Central memory CD4-positive, alpha-beta T cell (primary cell): ENCODE measurements around the gene UBE2R2.

Experiments used
- DNase-seq: peaks from one replicate; pipeline ENCODE4 v3.0.0; 2022

Gene UBE2R2

DNA sequence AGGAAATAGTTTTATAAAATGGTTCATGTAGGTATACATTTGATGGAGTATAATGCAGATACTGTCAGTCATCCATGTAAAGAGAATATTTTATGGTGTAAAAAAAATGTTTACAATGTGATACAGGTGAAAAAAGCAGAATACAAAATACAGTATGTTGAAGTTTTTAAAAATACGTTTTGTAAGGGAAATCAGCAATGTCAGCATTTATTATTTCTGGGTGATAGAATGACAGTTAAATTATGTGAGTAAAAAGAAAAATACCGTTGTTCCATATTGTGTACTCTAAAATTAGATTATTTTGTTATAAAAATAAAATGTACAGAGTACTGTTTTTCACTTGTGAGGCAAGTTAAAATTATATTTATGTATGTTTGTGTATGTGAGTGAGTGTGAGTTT is 69.0 kb downstream of the UBE2R2 start:
- no peak for DNase-seq

DNA sequence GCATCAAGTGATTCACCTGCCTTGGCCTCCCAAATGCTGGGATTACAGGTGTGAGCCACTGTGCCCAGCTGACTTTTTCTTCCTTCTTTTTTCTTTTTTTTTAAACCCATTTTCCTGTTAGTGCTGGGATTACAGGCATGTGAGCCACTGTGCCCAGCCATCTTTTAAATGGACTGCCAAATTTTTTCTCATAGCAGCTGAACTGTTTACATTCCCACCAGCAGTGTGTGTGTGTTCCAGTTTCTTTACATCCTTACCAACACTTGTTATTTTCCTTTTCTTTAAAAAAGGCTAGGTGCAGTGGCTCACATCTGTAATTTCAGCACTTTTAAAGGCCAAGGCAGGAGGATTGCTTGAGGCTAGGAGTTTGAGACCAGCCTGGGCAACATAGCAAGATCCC is 76.9 kb downstream of the UBE2R2 start:
- DNase-seq: no peak

- DNase-seq: no peak
Measured at GRCh38 chr9:33894316-33894715, 77.4 kb downstream of the UBE2R2 start.

DNA sequence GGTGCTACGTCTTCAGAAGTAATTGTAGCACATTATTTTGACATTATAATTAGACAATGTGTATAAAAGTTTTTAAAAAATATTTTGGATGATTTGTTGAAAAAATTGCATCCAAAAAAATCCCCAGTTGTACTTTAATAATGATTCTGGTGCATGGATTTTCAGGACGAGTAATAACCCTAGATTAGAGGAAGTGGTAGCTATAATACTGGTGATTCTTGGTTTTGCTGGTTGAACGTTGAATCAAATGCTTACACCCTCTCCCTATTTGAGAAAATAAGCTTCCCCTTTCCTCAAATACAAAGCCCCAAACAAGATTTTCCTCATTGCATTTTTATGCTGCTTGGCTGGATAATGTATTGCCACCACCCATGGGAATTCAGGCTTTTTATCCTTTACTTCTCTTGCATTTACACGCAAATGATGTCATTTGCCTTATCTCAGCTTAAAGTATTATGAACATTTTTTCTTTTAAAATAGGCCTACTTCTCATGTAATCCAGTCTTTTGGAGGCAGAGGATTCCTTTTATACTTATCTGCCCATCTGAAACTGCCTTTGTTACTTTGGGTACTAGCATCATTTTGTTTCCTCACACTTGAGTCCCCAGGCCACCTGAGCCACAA is 86.3 kb downstream of the UBE2R2 start:
- no peak for DNase-seq

- DNase-seq: no peak
Measured at GRCh38 chr9:33905137-33905536, 88.2 kb downstream of the UBE2R2 start.

DNA sequence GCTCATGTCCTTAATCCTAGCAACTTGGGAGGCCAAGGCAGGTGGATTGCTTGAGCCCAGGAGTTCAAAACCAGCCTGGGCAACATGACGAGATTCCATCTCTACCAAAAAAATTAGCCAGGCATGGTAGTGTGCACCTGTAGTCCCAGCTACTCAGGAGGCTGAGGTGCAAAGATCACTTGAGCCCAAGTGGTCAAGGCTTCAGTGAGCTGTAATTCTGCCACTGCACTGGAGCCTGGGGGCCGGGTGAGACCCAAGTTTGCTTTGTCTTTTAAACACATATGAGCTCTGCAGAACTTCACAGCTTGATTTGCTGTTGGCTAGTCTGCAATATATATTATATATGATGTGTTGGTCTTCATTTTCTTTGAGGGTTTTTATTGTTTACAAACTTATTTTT is 89.8 kb downstream of the UBE2R2 start:
- DNase-seq: no peak

DNA sequence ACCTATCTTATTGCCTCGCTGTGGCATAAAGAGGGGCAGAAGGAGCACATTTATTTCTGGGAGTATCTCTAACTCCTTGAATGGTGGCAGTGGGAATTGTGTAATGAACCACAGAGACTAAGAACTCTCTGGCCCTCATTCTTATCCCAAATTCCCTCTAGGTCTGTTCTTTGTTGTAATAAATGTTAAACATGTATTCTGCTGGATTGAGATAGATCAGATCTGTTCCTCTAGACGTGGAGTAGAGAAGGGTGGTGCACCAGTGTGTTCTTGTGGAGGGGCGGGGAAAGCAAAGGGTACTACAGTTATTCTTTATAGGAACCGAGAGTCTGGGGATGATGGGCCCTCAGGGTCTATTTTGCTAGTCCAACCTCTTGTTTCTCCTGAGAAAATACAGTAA is 90.4 kb downstream of the UBE2R2 start:
- DNase-seq: no peak

GRCh38 chr9:33908114-33908513 is 91.2 kb downstream of the UBE2R2 start:
- DNase-seq: no peak

GRCh38 chr9:33908749-33909148 is 91.8 kb downstream of the UBE2R2 start:
- no peak for DNase-seq

DNA sequence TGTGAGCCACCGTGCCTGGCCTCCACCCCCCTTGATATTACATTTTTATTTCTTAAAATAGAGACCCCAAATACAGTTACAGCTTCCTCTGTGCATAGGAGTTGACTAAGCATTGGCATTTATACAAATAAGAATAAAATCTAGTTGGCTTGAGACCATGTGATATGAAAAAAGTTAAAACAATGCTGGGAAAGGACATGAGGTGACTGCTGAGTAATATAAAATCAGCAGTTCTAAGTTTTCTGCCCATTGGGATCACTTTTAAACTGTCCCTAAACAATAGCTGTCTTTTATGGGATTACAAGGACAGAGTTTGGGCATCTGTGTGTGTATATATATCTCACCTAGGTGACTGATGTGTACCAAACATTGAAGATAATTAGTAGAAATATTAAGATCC is 96.6 kb downstream of the UBE2R2 start:
- DNase-seq: no peak

GRCh38 chr9:33914887-33915628 is 98.1 kb downstream of the UBE2R2 start:
- no peak for DNase-seq

DNA sequence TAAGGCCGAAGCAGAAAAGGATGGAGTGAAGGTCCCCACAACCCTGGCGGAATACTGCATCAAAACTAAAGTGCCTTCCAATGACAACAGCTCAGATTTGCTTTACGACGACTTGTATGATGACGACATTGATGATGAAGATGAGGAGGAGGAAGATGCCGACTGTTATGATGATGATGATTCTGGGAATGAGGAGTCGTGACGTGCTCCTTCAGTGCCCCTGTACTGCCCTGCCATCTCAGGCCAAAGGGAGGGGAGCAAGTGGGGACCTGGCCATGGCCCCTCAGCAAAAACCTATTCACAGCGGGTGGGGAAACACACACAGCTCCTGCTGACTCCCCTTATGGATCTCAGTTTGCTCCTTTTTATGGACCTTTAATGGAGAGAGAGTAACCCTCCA is 100.1 kb downstream of the UBE2R2 start:
- no peak for DNase-seq

DNA sequence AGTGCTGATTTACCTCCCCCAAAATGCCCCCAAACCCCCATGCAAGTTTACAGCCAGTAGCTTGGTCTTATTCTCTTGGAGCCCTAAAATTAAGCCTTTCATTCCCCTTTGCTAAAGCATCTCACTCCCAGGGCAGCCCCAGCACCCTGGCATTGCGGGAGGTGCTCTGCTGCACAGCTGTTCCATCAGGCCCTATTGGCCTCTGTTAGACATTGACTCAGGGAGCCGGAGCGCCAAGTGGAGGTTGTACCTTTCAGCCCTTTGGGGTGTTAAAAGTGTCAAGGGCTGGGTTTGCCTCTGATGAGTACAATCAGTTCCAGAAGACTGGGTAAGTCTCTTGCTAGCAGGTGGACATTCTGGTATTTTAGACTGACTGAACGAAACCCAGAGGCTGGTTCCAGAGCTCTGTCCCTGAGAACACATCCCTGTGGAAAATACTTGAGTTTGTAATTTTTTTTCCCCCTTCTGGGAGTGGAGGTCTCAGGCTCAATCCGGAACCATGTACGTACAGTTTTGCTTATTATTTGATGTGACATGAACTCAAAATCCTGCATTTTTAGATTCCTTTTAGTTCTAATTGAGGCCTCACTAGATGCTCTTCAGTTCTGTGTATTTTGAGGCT is 102.4 kb downstream of the UBE2R2 start:
- no peak for DNase-seq

GRCh38 chr9:33921967-33922895 is 105.3 kb downstream of the UBE2R2 start:
- DNase-seq: no peak

GRCh38 chr9:33923079-33923478 is 106.1 kb downstream of the UBE2R2 start:
- DNase-seq: no peak

DNA sequence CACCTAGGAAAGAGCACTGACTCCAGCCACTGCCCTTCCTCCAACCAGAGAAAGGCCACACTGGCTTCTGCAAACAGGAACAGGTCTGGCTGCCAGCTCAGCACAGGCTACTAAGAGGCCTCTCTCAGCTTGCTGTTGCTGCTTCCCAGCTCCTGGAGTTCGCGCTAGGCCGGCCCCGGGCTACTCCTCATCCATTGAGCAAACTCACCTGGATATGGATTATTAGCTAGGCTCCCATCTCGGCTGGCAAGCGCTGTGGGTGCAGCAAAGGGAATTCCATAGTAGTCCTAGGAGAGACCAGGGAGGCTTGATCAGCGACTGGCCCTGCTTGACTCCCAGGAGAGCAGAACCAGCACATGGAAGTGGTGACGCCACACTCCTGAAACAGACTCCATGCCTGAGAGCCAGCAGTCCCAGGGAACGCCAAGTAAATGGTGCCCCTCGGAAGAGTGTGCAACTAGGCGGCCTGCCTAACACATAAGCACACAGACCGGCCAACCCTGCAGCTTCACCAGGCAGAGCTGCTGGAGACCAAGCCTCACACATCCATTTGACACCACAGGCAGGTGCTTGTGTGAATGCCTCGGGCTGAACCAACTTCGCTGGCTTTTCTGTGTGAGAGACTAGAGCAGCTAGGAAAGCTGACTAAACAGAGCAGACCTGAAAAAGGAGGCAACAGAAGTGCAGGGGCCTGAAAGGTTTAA is 107.2 kb downstream of the UBE2R2 start:
- DNase-seq: no peak

- DNase-seq: no peak
Measured at GRCh38 chr9:33924978-33925797, 108.2 kb downstream of the UBE2R2 start.

- DNase-seq: no peak
Measured at GRCh38 chr9:33926746-33927485, 110.0 kb downstream of the UBE2R2 start.

GRCh38 chr9:33927694-33928093 is 110.7 kb downstream of the UBE2R2 start:
- DNase-seq: no peak

DNA sequence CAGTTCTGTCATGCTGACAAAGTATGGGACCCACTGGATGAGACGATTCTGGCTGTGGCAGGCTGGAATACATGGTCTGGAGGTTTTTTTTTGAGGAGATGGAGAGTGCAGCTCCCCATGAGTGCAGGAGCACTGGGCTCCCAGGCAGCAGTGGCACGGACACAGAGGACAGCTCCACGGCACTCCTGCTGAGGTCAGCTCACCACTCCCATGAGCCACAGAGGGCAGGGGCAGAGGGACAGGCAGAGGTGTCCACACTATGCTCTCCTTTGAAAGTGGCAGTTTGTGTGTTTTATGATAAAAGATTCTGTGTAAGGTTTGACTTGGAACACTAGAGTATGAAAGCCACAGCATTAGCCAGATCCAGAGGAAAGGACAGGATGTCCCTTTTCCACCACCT is 114.4 kb downstream of the UBE2R2 start:
- no peak for DNase-seq
